ENCODE measurements around the gene PALMD. TPM values are rescaled to one million over a fixed set of nuclear protein-coding genes. Genes with fewer than 3 reads are reported as not detected.

Gene PALMD
- total RNA-seq, 1 donor from 2014 or later: 1.4 TPM

DNA sequence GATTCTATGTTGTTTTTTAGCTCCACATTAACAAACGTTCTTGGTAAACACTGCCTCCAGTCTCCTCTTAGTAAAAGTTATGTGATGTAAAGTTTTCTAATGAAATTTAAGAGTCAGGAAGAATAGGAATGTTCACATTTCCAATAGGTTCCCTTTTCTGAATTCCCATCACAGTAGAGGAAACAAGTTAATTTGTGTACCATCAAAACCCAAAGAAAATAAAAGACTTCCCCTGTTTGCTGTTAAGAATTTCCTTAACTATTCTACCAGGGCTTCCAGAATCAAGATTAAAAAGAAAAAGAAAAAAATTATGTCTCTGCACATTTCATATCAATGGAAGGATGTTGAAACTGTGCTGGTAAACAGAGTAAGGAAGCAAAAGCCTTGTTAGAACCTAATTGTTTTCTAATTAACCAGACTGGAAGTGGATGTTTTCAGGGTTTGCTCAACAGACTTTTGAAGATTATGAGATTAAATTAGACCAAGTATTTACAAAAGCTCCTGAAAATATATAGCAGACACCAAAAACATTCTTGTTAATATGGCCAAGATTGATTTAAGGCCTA is 43.4 kb upstream of the PALMD start:
- no peak for TF ChIP-seq CTCF (conservative IDR thresholded peaks at IDR 0.05; ENCODE audit: low read depth, low read length)
- no peak for DNase-seq (ENCODE audit: low read depth)
- no peak overlapping the region for H3K4me3 ChIP-seq (ENCODE audit: low read depth, low read length)

DNA sequence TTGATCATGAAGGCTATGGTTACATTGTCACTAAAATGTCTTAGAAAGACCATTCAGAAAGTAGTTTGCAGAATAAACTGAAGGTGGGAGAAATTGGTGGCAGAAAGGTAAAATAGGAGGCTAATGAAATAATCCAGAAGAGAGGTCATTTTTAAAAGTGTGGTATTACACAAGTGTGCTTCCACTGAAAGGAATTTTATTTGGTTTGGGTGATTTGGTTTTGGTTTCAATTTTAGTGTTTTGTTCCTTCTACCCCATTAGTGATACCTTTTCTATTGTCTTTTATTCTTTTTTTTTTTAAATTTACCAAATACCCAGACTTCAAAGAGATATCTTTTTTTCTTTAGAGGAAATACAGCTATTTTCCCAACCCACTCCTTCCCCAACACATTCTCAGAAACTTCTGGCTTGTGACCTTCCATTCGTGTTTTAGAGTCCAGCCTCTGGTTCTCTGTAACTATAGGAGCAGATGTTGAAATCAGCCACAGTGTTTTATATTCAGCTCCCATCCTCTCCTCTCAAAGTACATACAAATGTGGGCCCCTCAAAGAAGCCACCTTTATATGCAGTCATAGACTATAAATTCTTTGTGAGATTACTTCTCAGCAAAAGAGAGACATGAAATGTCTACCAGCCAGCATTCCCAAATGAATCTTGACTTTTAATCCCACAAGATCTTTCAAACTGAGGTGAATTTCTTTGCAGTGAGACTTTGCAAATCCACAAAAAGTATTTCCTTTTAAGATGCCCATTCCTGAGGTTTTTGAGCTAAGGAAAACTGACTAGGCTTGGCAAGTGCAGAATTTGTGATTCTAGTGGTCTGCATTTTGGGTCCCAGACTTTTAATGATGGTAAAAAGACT is 42.0 kb upstream of the PALMD start:
- TF ChIP-seq CTCF (conservative IDR thresholded peaks at IDR 0.05; ENCODE audit: low read depth, low read length): no peak
- H3K4me3 ChIP-seq (ENCODE audit: low read depth, low read length): no peak overlapping the region
- no peak for DNase-seq (ENCODE audit: low read depth)

DNA sequence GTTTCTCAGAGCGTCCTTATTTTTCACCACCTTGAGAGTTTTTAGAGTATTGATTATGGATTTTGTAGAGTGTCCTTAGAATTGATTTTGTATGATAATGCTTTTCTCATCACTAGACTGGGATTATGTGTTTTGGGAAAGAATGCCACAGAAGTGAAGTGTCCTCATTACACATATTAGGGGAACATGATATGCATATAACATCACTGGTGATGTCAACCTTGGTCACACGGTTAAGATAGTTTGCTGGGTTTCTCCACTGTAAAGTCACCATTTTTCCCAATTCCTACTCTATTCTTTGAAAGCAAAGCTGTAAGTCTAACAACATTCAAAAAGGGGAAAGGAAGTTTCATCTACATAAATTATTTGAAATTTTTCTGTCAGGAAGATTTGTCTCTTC is 39.6 kb upstream of the PALMD start:
- TF ChIP-seq CTCF (conservative IDR thresholded peaks at IDR 0.05; ENCODE audit: low read depth, low read length): no peak
- DNase-seq (ENCODE audit: low read depth): no peak
- no peak overlapping the region for H3K4me3 ChIP-seq (ENCODE audit: low read depth, low read length)

DNA sequence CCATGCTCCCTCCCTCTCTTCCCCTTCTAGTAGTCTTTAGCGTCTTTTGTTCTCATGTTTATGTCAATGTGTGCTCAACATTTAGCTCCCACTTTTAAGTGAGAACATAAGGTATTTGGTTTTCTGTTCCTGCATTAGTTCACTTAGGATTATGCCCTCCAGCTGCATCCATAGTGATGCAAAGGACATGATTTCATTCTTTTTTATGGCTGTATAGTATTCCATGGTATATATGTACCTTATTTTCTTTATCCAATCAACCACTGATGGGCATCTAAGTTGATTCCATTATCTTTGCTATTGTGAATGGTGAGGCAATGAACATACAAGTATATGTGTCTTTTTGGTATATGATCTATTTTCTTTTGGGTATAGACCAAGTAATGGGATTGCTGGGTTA is 38.3 kb upstream of the PALMD start:
- TF ChIP-seq CTCF (conservative IDR thresholded peaks at IDR 0.05; ENCODE audit: low read depth, low read length): no peak
- no peak for DNase-seq (ENCODE audit: low read depth)
- H3K4me3 ChIP-seq (ENCODE audit: low read depth, low read length): no peak overlapping the region

GRCh38 chr1:99608058-99608457 is 37.9 kb upstream of the PALMD start:
- H3K4me3 ChIP-seq (ENCODE audit: low read depth, low read length): no peak overlapping the region
- TF ChIP-seq CTCF (conservative IDR thresholded peaks at IDR 0.05; ENCODE audit: low read depth, low read length): no peak
- no peak for DNase-seq (ENCODE audit: low read depth)

- H3K4me3 ChIP-seq (ENCODE audit: low read depth, low read length): no peak overlapping the region
- no peak for DNase-seq (ENCODE audit: low read depth)
- TF ChIP-seq CTCF (conservative IDR thresholded peaks at IDR 0.05; ENCODE audit: low read depth, low read length): no peak
Measured at GRCh38 chr1:99613716-99614115, 32.2 kb upstream of the PALMD start.

GRCh38 chr1:99614728-99615127 is 31.2 kb upstream of the PALMD start:
- TF ChIP-seq CTCF (conservative IDR thresholded peaks at IDR 0.05; ENCODE audit: low read depth, low read length): no peak
- DNase-seq (ENCODE audit: low read depth): no peak
- no peak overlapping the region for H3K4me3 ChIP-seq (ENCODE audit: low read depth, low read length)

Measured in epithelial cell of proximal tubule (primary cell).